Uterus (tissue), 4 donors: ENCODE measurements around the gene SUDS3. TPM values are rescaled to one million over a fixed set of nuclear protein-coding genes. Genes with fewer than 3 reads are reported as not detected.
A peak's percentile ranks its signal among the peaks of the same experiment; 100 is the strongest.

Source experiments
- DNase-seq, 2 donors: peaks; one replicate each; pipeline ENCODE4 v3.0.0-alpha.2; 2019 to 2020
- H3K27ac ChIP-seq, 2 donors: fragments of 200-600 bp; sonication (generic); 1 replicate in 1 of 2; 2 replicates in 1 of 2; pipeline ENCODE4 v1.5.1; 2016 to 2018
- H3K27me3 ChIP-seq, 2 donors: fragments of 200-600 bp; sonication (generic); one replicate each; pipeline ENCODE4 v1.5.1; 2018 to 2019; ENCODE audit warnings: control low read depth in 1 of 2
- H3K36me3 ChIP-seq, 2 donors: fragments of 200-600 bp; sonication (generic); one replicate each; pipeline ENCODE4 v1.5.1; 2019; ENCODE audit warnings: control low read depth in 1 of 2
- H3K4me1 ChIP-seq, 2 donors: fragments of 200-600 bp; sonication (generic); one replicate each; pipeline ENCODE4 v1.5.1; 2018 to 2019; ENCODE audit warnings: control low read depth in 1 of 2
- H3K4me3 ChIP-seq, 2 donors: fragments of 200-600 bp; sonication (generic); 1 replicate in 1 of 2; 2 replicates in 1 of 2; pipeline ENCODE4 v1.5.1; 2018 to 2019; ENCODE audit warnings: mild to moderate bottlenecking in 1 of 2
- H3K9me3 ChIP-seq, 2 donors: fragments of 200-600 bp; sonication (generic); one replicate each; pipeline ENCODE4 v1.5.1; 2019; ENCODE audit warnings: control low read depth in 1 of 2
- POLR2A ChIP-seq, 2 donors: fragments of 450-650 bp; IDR thresholded peaks; one replicate each; pipeline ENCODE4 v1.6.1; 2016; ENCODE audit warnings: antibody characterized with exemption in 2 of 2, mild to moderate bottlenecking in 1 of 2, moderate library complexity in 1 of 2
- intact Hi-C: fragments of 100-400 bp; cut with DNase I; formaldehyde crosslinking; loops from one replicate; pipeline ENCODE4 v1.15.1; 2023; ENCODE audit warnings: low total_unique reads
- total RNA-seq, 4 donors: library from RNA; depleted of rRNA in 3 of 4; stranded (reverse); fragments of >200 nt in 3 of 4; gene quantifications; one replicate each; pipeline versions ENCODE4 v1.1.0 to v1.2.4, GENCODE V29; 2014 to 2023
- TF ChIP-seq, protein P1 (sequence below), 4 experiments: fragments of 200-600 bp in 2 of 4; fragments of 450-650 bp in 2 of 4; sonication (generic) in 2 of 4; IDR thresholded peaks; one replicate each; pipeline ENCODE4 v1.5.1; 2016 to 2019; ENCODE audit warnings: antibody characterized with exemption in 4 of 4, mild to moderate bottlenecking in 2 of 4, moderate library complexity in 1 of 4
- donor health status: DM: yes; HTN: yes; CAD: no.

Gene SUDS3
- total RNA-seq: 10 to 100 TPM; 22.4 to 74.3 (median 30.7) TPM

DNA sequence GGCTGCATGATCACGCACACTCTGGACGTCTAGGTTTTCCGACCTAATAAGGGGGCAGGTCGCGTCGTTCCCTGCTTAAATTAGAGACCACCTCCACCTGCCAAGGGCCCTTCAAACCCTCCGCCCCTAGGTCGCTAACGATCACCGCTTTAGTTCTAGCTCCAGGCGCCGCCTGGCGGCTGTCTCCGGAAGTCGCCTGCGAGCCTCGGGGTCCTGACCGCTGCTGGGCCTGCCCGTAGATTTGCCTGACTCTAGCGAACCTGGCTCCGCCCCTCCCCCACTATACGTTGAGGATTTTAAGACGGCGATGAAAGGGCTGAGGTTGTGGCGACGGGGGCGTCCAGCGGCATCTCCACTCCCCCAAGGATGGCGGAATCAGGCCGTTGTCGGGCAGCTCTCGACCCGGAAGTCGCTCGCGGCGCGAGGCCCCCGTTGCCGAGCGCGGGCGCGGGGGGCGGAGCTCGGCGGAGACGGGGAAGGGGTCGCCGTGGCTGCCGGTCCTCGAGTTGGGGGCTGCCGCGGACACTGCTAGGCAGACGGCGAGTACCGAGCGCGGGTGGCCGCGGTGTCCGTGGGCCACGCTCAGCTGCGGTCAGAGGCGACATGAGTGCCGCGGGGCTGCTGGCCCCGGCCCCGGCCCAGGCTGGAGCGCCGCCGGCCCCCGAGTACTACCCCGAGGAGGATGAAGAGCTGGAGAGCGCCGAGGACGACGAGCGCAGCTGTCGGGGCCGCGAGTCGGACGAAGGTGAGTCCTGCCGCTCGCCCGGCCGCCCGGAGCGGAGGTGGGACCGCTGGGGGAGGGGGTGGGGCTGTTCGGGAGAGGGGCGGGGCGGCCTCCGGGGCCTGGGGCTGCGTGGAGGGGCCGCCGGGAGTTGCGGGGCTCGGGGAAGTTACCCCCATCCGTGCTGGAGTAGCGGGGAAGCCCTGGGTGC lies at the start of gene SUDS3:
TSS of gene SUDS3 (plus strand) at position 467 of the 932 bp plus-strand sequence. CDS start at position 604, 137 bp downstream.
- no peaks in the 10 kb centered on the region for H3K36me3 ChIP-seq
- peak within 1 kb of the TSS; percentile 94 to 97 for H3K27ac ChIP-seq
- TF ChIP-seq, protein P1, sequence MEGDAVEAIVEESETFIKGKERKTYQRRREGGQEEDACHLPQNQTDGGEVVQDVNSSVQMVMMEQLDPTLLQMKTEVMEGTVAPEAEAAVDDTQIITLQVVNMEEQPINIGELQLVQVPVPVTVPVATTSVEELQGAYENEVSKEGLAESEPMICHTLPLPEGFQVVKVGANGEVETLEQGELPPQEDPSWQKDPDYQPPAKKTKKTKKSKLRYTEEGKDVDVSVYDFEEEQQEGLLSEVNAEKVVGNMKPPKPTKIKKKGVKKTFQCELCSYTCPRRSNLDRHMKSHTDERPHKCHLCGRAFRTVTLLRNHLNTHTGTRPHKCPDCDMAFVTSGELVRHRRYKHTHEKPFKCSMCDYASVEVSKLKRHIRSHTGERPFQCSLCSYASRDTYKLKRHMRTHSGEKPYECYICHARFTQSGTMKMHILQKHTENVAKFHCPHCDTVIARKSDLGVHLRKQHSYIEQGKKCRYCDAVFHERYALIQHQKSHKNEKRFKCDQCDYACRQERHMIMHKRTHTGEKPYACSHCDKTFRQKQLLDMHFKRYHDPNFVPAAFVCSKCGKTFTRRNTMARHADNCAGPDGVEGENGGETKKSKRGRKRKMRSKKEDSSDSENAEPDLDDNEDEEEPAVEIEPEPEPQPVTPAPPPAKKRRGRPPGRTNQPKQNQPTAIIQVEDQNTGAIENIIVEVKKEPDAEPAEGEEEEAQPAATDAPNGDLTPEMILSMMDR (IDR thresholded peaks at IDR 0.05): peak; percentile 96 to 99 (median 98)
- peak; percentile 39 to 67 for TF ChIP-seq POLR2A (IDR thresholded peaks at IDR 0.05)
- intact Hi-C loops: loop anchor here (5.0 to 10.0 kb wide), 2 partner anchors 194 to 252 kb away; no protein-coding TSS in a partner anchor
- peaks cover 0 to 7% of the 10 kb centered on the region in 2 donors for H3K4me1 ChIP-seq
- no peaks in the 10 kb centered on the region for H3K9me3 ChIP-seq
- peak within 1 kb of the TSS; percentile 66 to 83 for H3K4me3 ChIP-seq
- no peaks in the 10 kb centered on the region for H3K27me3 ChIP-seq
- peak; percentile 93 to 95 for DNase-seq

GRCh38 chr12:118326991-118327390 lies 49.4 kb upstream of the SUDS3 start:
- Histone ChIP-seq H3K4me1 (peaks cover 0 to 4% of the 10 kb centered on the region in 2 donors), H3K4me3 (no peak overlapping the region), H3K27me3 (no peaks in the 10 kb centered on the region), H3K9me3 (no peaks in the 10 kb centered on the region), H3K36me3 (no peaks in the 10 kb centered on the region), H3K27ac (no peak overlapping the region)
- no peak for TF ChIP-seq POLR2A (IDR thresholded peaks at IDR 0.05)
- TF ChIP-seq, protein P1 (IDR thresholded peaks at IDR 0.05): no peak
- intact Hi-C loops: no loop called here
- DNase-seq: no peak

- no peaks in the 10 kb centered on the region for H3K36me3 ChIP-seq
- no peaks in the 10 kb centered on the region for H3K27me3 ChIP-seq
- no peak for DNase-seq
- no peaks in the 10 kb centered on the region for H3K9me3 ChIP-seq
- no peak overlapping the region for H3K4me3 ChIP-seq
- intact Hi-C loops: no loop called here
- H3K27ac ChIP-seq: no peak overlapping the region
- TF ChIP-seq POLR2A (IDR thresholded peaks at IDR 0.05): no peak
- TF ChIP-seq, protein P1 (IDR thresholded peaks at IDR 0.05): no peak
- H3K4me1 ChIP-seq: peaks cover 0 to 4% of the 10 kb centered on the region in 2 donors
Measured at GRCh38 chr12:118327391-118327790, 49.0 kb upstream of the SUDS3 start.

- no peaks in the 10 kb centered on the region for H3K9me3 ChIP-seq
- peaks cover 0 to 4% of the 10 kb centered on the region in 2 donors for H3K4me1 ChIP-seq
- no peak overlapping the region for H3K4me3 ChIP-seq
- intact Hi-C loops: no loop called here
- H3K27me3 ChIP-seq: no peaks in the 10 kb centered on the region
- H3K36me3 ChIP-seq: no peaks in the 10 kb centered on the region
- TF ChIP-seq, protein P1 (IDR thresholded peaks at IDR 0.05): no peak
- no peak for TF ChIP-seq POLR2A (IDR thresholded peaks at IDR 0.05)
- no peak for DNase-seq
- no peak overlapping the region for H3K27ac ChIP-seq
Measured at GRCh38 chr12:118328486-118329330, 47.6 kb upstream of the SUDS3 start.
